ENCODE data around the gene OPHN1. TPM values are rescaled to one million over a fixed set of nuclear protein-coding genes. Genes with fewer than 3 reads are reported as not detected.
A peak's percentile ranks its signal among the peaks of the same experiment; 100 is the strongest.

Gene OPHN1
- total RNA-seq, 1 donor: 9.4 TPM

- DNase-seq (ENCODE audit: low read depth): no peak
- H3K4me3 ChIP-seq (ENCODE audit: low read depth, low read length): no peak overlapping the region
- TF ChIP-seq, protein P1, sequence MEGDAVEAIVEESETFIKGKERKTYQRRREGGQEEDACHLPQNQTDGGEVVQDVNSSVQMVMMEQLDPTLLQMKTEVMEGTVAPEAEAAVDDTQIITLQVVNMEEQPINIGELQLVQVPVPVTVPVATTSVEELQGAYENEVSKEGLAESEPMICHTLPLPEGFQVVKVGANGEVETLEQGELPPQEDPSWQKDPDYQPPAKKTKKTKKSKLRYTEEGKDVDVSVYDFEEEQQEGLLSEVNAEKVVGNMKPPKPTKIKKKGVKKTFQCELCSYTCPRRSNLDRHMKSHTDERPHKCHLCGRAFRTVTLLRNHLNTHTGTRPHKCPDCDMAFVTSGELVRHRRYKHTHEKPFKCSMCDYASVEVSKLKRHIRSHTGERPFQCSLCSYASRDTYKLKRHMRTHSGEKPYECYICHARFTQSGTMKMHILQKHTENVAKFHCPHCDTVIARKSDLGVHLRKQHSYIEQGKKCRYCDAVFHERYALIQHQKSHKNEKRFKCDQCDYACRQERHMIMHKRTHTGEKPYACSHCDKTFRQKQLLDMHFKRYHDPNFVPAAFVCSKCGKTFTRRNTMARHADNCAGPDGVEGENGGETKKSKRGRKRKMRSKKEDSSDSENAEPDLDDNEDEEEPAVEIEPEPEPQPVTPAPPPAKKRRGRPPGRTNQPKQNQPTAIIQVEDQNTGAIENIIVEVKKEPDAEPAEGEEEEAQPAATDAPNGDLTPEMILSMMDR (IDR thresholded peaks at IDR 0.05; ENCODE audit: insufficient read depth, low read length): no peak
These were observed 15.6 kb downstream of the OPHN1 start for GRCh38 chrX:68417651-68418050.

GRCh38 chrX:68416592-68416991, 16.7 kb downstream of the OPHN1 start:
- no peak for DNase-seq (ENCODE audit: low read depth)
- no peak overlapping the region for H3K4me3 ChIP-seq (ENCODE audit: low read depth, low read length)
- TF ChIP-seq, protein P1 (IDR thresholded peaks at IDR 0.05; ENCODE audit: insufficient read depth, low read length): no peak

GRCh38 chrX:68415316-68415715, 18.0 kb downstream of the OPHN1 start:
- H3K4me3 ChIP-seq (ENCODE audit: low read depth, low read length): no peak overlapping the region
- TF ChIP-seq, protein P1 (IDR thresholded peaks at IDR 0.05; ENCODE audit: insufficient read depth, low read length): no peak
- DNase-seq (ENCODE audit: low read depth): peak; percentile 42

- TF ChIP-seq, protein P1 (IDR thresholded peaks at IDR 0.05; ENCODE audit: insufficient read depth, low read length): no peak
- DNase-seq (ENCODE audit: low read depth): no peak
- no peak overlapping the region for H3K4me3 ChIP-seq (ENCODE audit: low read depth, low read length)
These were observed 20.0 kb downstream of the OPHN1 start for GRCh38 chrX:68413254-68413653.

DNA sequence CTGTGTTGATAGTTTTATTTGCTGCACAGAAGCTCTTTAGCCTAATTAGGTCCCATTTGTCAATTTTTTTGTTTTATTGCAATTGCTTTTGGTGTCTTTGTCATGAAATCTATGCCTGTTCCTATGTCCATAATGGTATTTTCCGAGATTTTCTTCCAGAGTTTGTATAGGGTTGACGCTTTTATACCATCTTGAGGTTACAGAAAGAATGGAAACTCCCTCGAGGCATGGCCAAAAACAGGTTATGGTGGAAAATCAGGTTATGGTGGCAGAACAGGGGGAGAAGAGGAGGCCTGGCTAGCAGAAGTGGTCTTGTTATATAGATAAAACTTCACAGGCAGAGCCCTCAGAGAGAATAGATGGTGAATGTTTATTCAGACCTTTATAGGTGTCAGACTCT, 21.6 kb downstream of the OPHN1 start:
- no peak for DNase-seq (ENCODE audit: low read depth)
- TF ChIP-seq, protein P1 (IDR thresholded peaks at IDR 0.05; ENCODE audit: insufficient read depth, low read length): no peak
- H3K4me3 ChIP-seq (ENCODE audit: low read depth, low read length): no peak overlapping the region

DNA sequence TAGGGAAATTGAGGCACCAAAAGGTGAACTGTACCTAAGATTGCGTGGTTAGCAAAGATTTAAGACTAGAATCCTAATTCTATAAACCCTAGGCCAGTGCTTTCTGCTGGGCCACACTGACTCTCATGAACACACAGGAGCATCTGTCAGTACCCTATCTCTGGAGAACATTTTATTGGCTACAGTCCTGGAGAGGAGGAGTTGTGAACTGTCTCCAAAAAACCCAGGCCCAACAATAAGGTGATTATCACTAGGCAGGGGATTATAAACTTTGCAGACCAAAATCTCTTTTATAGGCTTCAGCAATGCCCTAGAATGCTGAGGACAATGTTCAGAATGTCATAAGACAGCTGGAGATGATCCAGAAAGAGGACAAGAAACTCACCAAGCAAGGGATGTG, 24.1 kb downstream of the OPHN1 start:
- DNase-seq (ENCODE audit: low read depth): no peak
- TF ChIP-seq, protein P1 (IDR thresholded peaks at IDR 0.05; ENCODE audit: insufficient read depth, low read length): no peak
- no peak overlapping the region for H3K4me3 ChIP-seq (ENCODE audit: low read depth, low read length)

GRCh38 chrX:68403522-68403921, 29.8 kb downstream of the OPHN1 start:
- no peak overlapping the region for H3K4me3 ChIP-seq (ENCODE audit: low read depth, low read length)
- TF ChIP-seq, protein P1 (IDR thresholded peaks at IDR 0.05; ENCODE audit: insufficient read depth, low read length): no peak
- DNase-seq (ENCODE audit: low read depth): no peak
